ENCODE results near the gene RAMACL. TPM values are rescaled to one million over a fixed set of nuclear protein-coding genes. Genes with fewer than 3 reads are reported as not detected.

The RAMACL gene
- total and polyA plus RNA-seq, 2 of the 13 experiments (the other 11 are each of a cell fraction or from before 2014, with no cell fraction given) = 0.09 to 0.29 TPM

DNA sequence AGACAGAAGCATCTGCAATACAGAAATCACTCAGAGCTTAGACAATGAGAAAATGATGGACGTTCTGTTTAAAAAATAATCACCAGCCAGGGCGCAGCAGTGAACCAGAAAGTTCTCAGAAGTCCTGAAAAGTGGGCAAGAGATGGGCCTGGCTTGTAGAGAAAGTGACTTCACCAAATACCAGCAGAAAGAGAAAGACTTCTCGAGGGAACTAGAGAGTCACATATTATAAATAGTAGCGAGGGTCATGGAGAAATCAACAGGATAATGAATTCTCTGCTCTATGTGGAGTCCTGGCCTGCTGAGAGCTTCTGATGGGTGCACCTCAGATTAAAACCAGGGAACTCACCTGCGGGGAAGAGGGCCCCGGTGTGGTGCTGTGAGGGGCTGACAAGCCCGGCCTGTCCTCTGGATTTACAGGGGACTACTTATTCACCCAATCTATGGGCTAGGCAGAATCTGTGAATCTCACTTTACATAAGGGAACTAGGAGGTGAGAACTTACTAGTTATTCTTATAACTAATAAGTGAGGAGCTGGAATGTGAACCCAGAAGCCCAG, 5.6 kb upstream of the RAMACL start (continued):
- TF ChIP-seq NFIC (IDR thresholded peaks at IDR 0.05; ENCODE audit: low read length) (no peak), ZNF124 (CRISPR knock-in tag; IDR thresholded peaks at IDR 0.05) (no peak), CHD4 (IDR thresholded peaks at IDR 0.05; ENCODE audit: borderline replicate concordance, low read length) (no peak), SRSF1 (optimal IDR thresholded peaks at IDR 0.05; ENCODE audit: low read depth, low read length) (no peak), TAF15 (IDR thresholded peaks at IDR 0.05; ENCODE audit: low read depth, low read length, poor library complexity, severe bottlenecking) (no peak), ZKSCAN8 (CRISPR knock-in tag; IDR thresholded peaks at IDR 0.05; ENCODE audit: borderline replicate concordance) (no peak)

DNA sequence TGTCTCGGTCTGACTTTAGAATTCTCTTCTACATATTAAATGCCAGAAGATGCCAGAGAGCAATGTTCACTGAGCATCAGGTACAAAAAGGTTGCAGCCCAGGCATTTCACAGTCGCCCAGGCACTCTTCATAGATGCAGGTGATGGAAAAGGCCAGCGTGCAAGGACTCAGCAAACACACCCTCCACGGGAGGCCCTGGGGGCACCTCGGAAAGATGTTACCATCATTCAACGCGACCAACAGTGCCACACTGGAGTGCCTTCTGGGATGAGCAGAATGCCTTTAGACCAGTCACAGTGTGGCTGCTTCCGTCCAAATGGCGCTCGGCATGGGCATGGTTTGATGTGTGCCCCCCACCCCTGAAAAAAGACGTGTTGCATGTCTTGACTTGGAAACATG, 4.5 kb upstream of the RAMACL start:
- Histone ChIP-seq H3K4me2 (ENCODE audit: low read depth, low read length) (no peak overlapping the region), H3K27me3 (ENCODE audit: control insufficient read depth in 1 of 2, insufficient read depth in 2 of 2, low read length in 2 of 2) (peaks cover 5 to 52% of the 10 kb centered on the region in 2 experiments; a peak in 4 of 5 replicates), H2AFZ (ENCODE audit: low read length) (no peak overlapping the region), H3K4me3 (replicated peaks in 1 of 3; ENCODE audit: insufficient read depth in 1 of 3, low read depth in 2 of 3, low read length in 3 of 3) (no peak overlapping the region), H3K9ac (ENCODE audit: insufficient read depth, low read depth, low read length) (no peak overlapping the region), H3K36me3 (replicated peaks in 1 of 2; ENCODE audit: control insufficient read depth in 1 of 2, insufficient read depth in 2 of 2, low read length in 2 of 2) (no peaks in the 10 kb centered on the region), H3K79me2 (ENCODE audit: insufficient read depth, low read length) (no peaks in the 10 kb centered on the region), H3K9me3 (ENCODE audit: low read length) (no peaks in the 10 kb centered on the region), H4K20me1 (ENCODE audit: insufficient read depth, low read length) (no peaks in the 10 kb centered on the region), H3K4me1 (ENCODE audit: insufficient read depth, low read length) (no peaks in the 10 kb centered on the region), H3K27ac (ENCODE audit: extremely low read length, insufficient read depth, low read length) (no peak overlapping the region)
- no peak for FAIRE-seq
- 26% methylated on average over 11 of the region's 11 CpGs for WGBS (ENCODE audit: low lambda C conversion rate)
- in situ Hi-C loops (cut with HindIII; ENCODE audit: extremely low pct_ligation_motif_present, low pct_unique_long_range_greater_than_20kb) (no loop called here), intact Hi-C loops (cut with micrococcal nuclease; ENCODE audit: unreplicated experiment) (loop anchor here (5.0 kb wide), 1 partner anchor 314 kb away; no protein-coding TSS in a partner anchor)
- no peak for DNase-seq (ENCODE audit: low spot score)
- no peak for ATAC-seq
- ChIA-PET CTCF (ENCODE audit: low intra/inter-chr PET ratio, low total read pairs) (no interaction called here), POLR2A (no interaction called here)
- TF ChIP-seq YEATS4 (CRISPR knock-in tag; IDR thresholded peaks at IDR 0.05; ENCODE audit: borderline replicate concordance) = no peak
- TF ChIP-seq HDAC2 (CRISPR knock-in tag; IDR thresholded peaks at IDR 0.05) = no peak
- TF ChIP-seq MXD4 (CRISPR knock-in tag; IDR thresholded peaks at IDR 0.05) = no peak
- no peak for TF ChIP-seq ZSCAN9 (CRISPR knock-in tag; IDR thresholded peaks at IDR 0.05; ENCODE audit: borderline replicate concordance)
- TF ChIP-seq TCF7L2 (IDR thresholded peaks at IDR 0.05; ENCODE audit: low read depth, low read length) = no peak
- TF ChIP-seq NCOR1 (IDR thresholded peaks at IDR 0.05; ENCODE audit: borderline replicate concordance, low read length) = no peak
- BruUV-seq (replicated peaks) = no TSS peak

All from HepG2 (cell line).